Activated T-cell treated with anti-CD3 and anti-CD28 coated beads, Interleukin-2, amount 50 U/mL, for 4 hours (primary cell): ENCODE data around the gene KANK3. TPM values are rescaled to one million over a fixed set of nuclear protein-coding genes. Genes with fewer than 3 reads are reported as not detected.
"Not testable (repeated sequence)": the region's sequence is repeated elsewhere in the genome, so short reads cannot be mapped to it uniquely, and the experiment has no call there.

ENCODE experiments used
- ATAC-seq, 2 donors: fragments of 200-7000 bp; cut with Tn5 transposase; one replicate each; pipeline ENCODE4 v1.10.0; 2021
- DNase-seq: peaks from one replicate; pipeline ENCODE4 v3.0.0-alpha.2; 2020
- H3K27me3 Mint-ChIP-seq: one replicate; pipeline ENCODE4 v1.8.0; 2021; ENCODE audit warnings: low read depth, mixed read lengths
- H3K36me3 Mint-ChIP-seq: one replicate; pipeline ENCODE4 v1.8.0; 2022; ENCODE audit warnings: mixed read lengths; ENCODE audit not compliant: insufficient read depth
- H3K4me1 Mint-ChIP-seq: one replicate; pipeline ENCODE4 v1.8.0; 2021; ENCODE audit warnings: low read depth, mixed read lengths
- H3K4me3 Mint-ChIP-seq: one replicate; pipeline ENCODE4 v1.8.0; 2021; ENCODE audit warnings: mild to moderate bottlenecking, moderate library complexity, mixed read lengths
- H3K9me3 Mint-ChIP-seq: one replicate; pipeline ENCODE4 v1.8.0; 2021; ENCODE audit warnings: mixed read lengths
- total RNA-seq, 3 donors: library from RNA; stranded (reverse); gene quantifications; one replicate each; pipeline ENCODE4 v1.2.1, GENCODE V29; 2021

The KANK3 gene
- total RNA-seq, 3 donors from 2014 or later = 0.41 to 0.43 TPM; not detected in 1

DNA sequence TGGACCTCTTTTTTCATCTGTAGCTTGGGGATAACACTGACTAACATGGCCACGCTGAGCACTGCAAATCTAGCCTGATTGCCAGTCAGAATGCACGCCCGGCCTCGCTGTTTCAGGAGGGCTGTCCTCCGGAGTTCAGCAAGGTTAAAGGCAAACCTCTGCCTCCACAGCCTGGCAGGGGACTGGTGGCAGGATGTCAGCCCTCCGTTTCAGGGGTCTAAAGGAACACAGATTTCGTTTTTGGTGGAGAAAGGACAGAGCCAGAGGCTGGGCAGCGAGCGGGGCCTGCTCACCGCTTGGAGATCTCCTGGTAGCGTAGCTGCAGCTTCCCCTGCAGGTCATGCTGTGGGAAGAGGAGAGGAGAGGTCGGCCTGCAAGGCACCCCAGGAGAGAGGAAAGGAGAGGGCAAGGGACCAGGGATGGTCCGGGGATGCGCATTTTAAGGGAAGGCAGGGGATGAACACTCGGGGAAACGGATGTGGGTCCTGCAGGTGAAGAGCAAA is 22.4 kb downstream of the KANK3 start:
- Mint-ChIP-seq H3K36me3 (peaks cover 13% of the 10 kb centered on the region), H3K4me1 (peaks cover 29% of the 10 kb centered on the region)

DNA sequence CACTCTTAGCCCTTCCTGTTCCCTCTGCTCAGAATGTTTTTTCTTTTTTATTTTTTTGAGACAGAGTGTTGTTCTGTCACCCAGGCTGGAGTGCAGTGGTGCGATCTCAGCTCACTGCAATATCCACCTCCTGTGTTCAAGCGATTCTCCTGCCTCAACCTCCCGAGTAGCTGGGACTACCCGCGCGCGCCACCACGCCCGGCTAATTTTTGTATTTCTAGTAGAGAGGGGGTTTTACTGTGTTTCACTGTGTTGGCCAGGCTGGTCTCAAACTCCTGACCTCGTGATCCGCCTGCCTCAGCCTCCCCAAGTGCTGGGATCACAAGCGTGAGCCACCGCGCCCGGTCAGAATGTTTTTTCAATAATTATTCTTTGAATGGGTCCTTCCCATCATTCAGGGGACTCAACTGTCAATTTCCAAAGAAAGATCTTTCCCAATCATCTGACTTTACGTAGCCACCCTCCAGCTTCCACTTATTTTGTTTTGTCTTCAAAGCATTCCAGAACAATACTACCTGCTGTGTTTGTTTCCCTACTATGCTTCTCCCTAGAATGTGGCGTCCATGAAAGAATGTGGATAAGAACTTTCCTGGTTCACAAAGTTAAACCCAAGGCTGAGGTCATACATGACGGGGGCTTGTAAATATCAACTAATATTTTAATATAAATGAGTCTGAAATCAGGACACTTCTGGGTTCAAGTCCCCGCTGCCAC is 23.1 kb downstream of the KANK3 start:
- DNase-seq (no peak), ATAC-seq (no peak)
- Mint-ChIP-seq H3K4me3 (peak overlapping the region; percentile 100), H3K36me3 (peaks cover 15% of the 10 kb centered on the region), H3K4me1 (peaks cover 29% of the 10 kb centered on the region), H3K9me3 (no peaks in the 10 kb centered on the region), H3K27me3 (no peaks in the 10 kb centered on the region)

More for the DNA sequence above, 22.4 kb downstream of the KANK3 start:
- ATAC-seq (peak; percentile 6 to 9), DNase-seq (no peak)
- Mint-ChIP-seq H3K9me3 (no peaks in the 10 kb centered on the region), H3K4me3 (peak overlapping the region; percentile 100), H3K27me3 (no peaks in the 10 kb centered on the region)

DNA sequence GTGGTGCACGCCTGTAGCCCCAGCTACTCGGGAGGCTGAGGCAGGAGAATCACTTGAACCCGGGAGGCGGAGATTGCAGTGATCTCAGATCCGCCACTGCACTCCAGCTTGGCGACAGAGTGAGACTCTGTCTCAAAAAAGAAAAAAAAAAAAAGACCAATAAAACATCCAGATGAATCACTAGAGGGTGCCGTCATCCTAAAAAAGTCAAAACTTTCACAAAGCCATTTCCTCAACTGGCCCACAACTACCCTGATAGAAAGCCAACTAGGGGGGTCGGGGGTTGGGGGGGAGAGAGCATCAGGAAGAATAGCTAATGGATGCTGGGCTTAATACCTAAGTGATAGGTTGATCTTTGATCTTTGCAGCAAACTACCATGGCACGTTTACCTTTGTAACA is 24.2 kb downstream of the KANK3 start:
- H3K4me3 Mint-ChIP-seq = peak overlapping the region; percentile 9
- H3K4me1 Mint-ChIP-seq = peaks cover 26% of the 10 kb centered on the region
- ATAC-seq, DNase-seq, H3K9me3 Mint-ChIP-seq, H3K27me3 Mint-ChIP-seq: not testable (repeated sequence)
- peaks cover 15% of the 10 kb centered on the region for H3K36me3 Mint-ChIP-seq

DNA sequence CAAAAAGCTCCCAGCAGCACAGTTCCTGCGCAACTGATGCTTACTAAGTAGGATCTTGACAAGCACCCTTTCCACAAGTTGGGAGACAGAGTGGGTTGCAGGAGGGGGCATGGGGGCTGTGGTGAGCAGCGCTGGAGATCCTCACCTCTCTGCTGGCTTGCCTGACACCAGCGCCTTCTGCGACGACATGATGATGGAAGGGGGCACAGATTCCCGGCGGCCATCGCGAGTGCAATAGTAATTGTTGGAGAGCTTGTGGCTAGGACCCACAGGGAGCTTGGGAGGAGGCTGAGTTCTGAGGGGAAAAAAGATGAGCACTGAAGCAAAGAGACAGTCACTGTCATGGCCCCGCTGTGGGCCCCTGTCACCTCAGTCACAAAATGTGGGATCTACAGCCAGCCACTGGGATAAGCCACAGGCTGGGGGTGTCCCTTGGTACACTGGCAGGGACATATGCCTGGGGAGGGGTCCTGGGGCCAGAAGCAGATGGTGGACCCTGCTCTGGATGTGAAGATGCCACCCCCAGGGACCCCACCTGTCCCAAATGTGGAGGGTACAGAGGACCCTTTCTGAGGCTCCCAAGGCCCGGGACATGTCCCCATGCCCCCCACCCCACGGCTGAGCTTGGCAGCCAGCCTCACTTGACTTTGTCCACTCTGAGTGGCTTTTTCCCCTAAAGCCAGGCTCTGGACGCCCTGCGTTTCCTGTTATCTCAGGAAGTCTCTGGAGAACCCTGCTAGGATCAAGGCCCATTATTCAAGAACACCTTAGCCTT is 26.5 kb downstream of the KANK3 start:
- H3K9me3 Mint-ChIP-seq = no peaks in the 10 kb centered on the region

DNA sequence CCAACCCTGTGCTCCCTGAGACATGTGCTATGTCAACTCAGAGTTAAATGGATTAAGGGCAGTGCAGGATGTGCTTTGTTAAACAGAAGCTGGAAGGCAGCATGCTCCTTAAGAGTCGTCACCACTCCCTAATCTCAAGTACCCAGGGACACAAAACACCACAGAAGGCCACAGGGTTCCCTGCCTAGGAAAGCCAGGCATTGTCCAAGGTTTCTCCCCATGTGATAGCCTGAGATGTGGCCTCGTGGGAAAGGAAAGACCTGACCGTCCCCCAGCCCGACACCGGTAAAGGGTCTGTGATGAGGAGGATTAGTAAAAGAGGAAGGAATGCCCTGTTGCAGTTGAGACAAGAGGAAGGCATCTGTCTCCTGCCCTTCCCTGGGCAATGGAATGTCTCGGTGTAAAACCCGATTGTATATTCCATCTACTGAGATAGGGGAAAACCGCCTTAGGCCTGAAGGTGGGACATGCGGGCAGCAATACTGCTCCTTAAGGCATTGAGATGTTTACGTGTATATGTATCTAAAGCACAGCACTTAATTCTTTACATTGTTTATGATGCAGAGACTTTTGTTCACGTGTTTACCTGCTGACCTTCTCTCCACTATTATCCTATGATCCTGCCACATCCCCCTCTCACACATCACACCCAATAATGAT is 28.0 kb downstream of the KANK3 start:
- H3K27me3 Mint-ChIP-seq, DNase-seq, H3K4me3 Mint-ChIP-seq, H3K4me1 Mint-ChIP-seq, H3K9me3 Mint-ChIP-seq, ATAC-seq, H3K36me3 Mint-ChIP-seq: not testable (repeated sequence)

More for the DNA sequence above, 26.5 kb downstream of the KANK3 start:
- H3K36me3 Mint-ChIP-seq = peaks cover 3% of the 10 kb centered on the region
- no peak overlapping the region for H3K4me3 Mint-ChIP-seq
- ATAC-seq (no peak), DNase-seq (no peak)
- peaks cover 12% of the 10 kb centered on the region for H3K4me1 Mint-ChIP-seq
- H3K27me3 Mint-ChIP-seq = no peaks in the 10 kb centered on the region

DNA sequence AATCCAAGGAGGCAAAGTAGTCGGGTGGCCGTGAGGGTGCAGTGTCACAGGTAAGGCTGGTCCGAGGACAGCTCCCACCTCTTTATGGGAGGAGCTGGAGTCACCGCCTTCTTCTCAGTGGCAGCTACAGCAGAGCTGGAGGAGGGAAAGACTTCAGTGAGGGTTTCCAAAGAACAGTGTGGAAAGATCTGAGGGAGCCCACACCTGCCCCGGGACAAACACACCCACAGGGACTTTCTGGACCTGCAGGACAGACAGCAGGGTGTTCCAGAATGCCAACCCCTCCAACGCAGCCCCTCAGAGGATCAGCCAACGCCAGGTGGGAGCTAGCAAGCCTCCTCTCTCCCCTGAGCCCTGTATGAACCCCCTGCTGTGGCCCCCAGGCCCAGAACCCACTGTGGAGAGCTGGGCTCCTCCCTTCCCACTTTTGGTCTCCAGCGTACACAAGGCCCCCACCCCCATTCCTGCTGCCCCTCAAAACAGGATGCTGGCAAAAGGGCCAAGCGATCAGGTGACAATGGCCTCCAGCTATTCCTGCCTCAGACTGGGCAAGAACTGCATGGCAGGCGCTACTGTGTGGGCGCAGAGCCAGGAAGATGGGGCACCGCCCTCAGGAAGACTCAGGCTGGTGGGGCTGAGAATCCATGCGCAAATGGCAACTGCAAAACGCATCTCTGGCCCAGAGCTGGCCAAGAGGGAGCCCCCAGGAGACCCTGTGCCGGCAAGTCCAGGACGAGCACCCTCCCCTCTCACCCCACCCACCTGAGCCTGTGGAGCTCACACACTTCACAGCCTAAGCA is 31.4 kb downstream of the KANK3 start:
- Mint-ChIP-seq H3K4me1 (peaks cover 25% of the 10 kb centered on the region), H3K27me3 (no peaks in the 10 kb centered on the region), H3K36me3 (peaks cover 10% of the 10 kb centered on the region), H3K4me3 (no peak overlapping the region), H3K9me3 (no peaks in the 10 kb centered on the region)
- ATAC-seq (no peak), DNase-seq (no peak)

DNA sequence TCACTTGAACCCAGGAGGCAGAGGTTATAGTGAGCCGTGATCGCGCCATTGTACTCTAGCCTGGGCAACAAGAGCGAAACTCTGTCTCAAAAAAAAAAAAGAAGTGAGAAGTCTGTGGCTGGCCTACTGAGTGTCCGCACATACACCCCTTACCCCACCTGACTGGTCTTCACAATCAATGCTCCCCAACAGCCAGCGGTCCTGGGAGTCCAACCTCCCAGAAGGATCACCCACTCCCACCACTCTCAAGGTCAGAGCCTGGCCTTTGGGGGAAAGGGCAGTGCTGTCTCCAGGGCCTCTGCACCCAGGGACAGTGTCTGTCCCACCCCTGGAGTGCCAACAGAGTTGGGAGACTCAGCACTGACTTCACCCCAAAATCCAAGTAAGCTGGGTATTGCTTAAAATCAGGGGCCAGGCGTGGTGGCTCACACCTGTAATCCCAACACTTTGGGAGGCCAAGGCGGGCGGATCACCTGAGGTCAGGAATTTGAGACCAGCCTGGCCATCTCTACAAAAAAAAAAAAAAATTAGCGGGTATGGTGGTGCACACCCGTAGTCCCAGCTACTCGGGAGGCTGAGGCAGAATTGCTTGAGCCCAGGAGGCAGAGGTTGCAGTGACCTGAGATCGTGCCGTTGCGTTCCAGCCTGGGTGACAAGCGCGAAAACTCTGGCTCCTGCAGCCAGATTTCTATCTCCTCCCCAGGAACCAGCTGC is 32.6 kb downstream of the KANK3 start:
- no peaks in the 10 kb centered on the region for H3K9me3 Mint-ChIP-seq
- H3K36me3 Mint-ChIP-seq = peaks cover 7% of the 10 kb centered on the region
- H3K27me3 Mint-ChIP-seq = no peaks in the 10 kb centered on the region
- DNase-seq = no peak
- no peak for ATAC-seq
- H3K4me3 Mint-ChIP-seq = no peak overlapping the region
- H3K4me1 Mint-ChIP-seq = peaks cover 32% of the 10 kb centered on the region

DNA sequence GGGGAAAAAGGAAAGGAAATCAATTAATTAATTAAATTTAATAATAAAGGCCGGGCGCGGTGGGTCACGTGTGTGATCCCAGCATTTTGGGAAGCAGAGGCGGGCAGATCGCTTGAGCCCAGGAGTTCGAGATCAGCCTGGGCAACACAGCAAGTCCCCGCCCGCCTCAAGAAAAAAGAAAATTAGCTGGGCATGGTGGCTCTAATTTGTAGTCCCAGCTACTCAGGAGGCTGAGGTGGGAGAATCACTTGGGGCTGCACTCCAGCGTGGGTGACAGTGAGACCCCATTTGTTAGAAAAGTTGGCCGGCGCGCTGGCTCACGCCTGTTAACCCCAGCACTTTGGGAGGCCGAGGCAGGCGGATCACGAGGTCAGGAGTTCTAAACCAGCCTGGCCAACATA is 34.2 kb downstream of the KANK3 start:
- peaks cover 32% of the 10 kb centered on the region for H3K4me1 Mint-ChIP-seq
- H3K27me3 Mint-ChIP-seq = no peaks in the 10 kb centered on the region
- DNase-seq (no peak), ATAC-seq (no peak)
- H3K4me3 Mint-ChIP-seq = peak overlapping the region; percentile 95
- no peaks in the 10 kb centered on the region for H3K9me3 Mint-ChIP-seq
- H3K36me3 Mint-ChIP-seq = peaks cover 6% of the 10 kb centered on the region

DNA sequence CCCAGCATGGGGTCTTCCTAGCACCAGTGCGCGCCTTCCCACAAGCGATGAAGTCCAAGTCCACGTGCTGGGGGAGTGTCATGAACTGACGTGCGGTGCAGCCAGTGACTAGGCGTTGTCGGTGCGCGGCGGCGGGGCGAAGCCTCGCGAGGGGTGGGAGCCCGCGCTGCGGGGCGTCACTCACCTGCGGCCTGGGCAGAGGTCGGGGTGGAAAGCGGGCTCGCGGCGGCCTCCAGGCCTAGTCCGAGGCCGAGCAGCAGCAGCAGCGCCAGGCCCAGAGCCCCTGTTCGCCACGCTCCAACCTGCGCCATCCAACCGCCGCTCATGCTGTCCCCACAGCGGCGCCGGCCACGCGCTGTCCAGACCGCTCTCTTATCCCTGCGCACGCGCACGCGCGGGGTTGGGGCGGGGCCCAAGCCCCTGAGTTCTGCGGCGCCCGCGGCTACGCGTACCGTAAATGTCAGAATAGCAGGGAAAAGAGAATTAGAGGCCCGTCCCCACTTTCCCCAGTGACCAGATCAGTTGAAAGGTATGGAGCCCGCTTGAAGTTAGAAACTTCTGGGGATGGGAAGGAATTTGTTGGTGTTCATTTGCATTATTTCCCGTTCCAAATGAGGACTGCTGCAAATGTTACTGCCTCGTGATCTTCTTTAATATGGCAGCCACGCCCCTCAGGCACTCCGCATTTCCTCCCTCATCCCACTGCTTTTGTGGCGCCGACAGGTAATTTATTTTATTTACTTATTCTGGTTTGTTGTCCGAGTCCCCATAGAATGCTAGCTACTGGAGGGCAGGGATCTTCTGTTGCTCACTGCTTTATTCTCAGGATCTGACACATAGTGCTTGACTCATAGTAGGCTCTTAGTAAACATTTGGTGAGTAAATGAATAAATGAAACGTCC is 34.8 kb downstream of the KANK3 start, which contains the start of gene CD320:
CD320 (minus strand) TSS at position 394 of the 902 bp plus-strand sequence; CDS start at position 326, 68 bp downstream.
- H3K36me3 Mint-ChIP-seq = peaks cover 6% of the 10 kb centered on the region
- H3K4me1 Mint-ChIP-seq = peaks cover 32% of the 10 kb centered on the region
- no peaks in the 10 kb centered on the region for H3K9me3 Mint-ChIP-seq
- ATAC-seq (peak; percentile 95 to 96), DNase-seq (peak; percentile 77)
- no peaks in the 10 kb centered on the region for H3K27me3 Mint-ChIP-seq
- H3K4me3 Mint-ChIP-seq = peak within 1 kb of the TSS; percentile 95

DNA sequence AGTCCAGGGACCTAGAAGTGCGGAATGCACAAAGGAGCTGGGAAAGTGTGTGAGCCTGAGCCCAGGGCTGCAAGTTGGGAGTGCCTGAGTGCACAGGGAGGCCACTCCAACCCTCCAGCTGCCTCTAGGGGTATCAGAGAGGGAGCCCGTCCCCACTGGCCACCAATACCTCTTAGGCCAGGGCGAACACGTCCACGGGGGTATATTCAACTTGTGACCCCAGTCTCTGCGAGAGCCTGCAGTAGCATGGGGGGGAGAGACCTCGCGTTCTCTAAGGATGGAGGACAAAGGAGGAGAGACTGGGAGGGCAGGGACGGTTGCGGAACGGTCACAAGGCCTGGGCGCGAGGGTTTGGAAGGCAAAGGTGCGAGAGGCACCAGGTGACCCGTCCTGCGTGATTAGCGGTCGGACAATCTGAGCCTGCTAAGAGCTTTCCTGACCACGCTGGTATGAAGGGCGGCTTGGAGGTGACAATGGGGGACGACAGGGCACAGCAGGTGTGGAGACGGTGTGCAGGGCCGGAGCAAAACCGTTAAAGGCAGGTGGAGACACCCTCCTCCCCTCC is 35.6 kb downstream of the KANK3 start:
- Mint-ChIP-seq H3K4me3 (peak overlapping the region; percentile 95), H3K27me3 (no peaks in the 10 kb centered on the region), H3K9me3 (no peaks in the 10 kb centered on the region), H3K4me1 (peaks cover 32% of the 10 kb centered on the region), H3K36me3 (peaks cover 6% of the 10 kb centered on the region)
- ATAC-seq (no peak), DNase-seq (no peak)

DNA sequence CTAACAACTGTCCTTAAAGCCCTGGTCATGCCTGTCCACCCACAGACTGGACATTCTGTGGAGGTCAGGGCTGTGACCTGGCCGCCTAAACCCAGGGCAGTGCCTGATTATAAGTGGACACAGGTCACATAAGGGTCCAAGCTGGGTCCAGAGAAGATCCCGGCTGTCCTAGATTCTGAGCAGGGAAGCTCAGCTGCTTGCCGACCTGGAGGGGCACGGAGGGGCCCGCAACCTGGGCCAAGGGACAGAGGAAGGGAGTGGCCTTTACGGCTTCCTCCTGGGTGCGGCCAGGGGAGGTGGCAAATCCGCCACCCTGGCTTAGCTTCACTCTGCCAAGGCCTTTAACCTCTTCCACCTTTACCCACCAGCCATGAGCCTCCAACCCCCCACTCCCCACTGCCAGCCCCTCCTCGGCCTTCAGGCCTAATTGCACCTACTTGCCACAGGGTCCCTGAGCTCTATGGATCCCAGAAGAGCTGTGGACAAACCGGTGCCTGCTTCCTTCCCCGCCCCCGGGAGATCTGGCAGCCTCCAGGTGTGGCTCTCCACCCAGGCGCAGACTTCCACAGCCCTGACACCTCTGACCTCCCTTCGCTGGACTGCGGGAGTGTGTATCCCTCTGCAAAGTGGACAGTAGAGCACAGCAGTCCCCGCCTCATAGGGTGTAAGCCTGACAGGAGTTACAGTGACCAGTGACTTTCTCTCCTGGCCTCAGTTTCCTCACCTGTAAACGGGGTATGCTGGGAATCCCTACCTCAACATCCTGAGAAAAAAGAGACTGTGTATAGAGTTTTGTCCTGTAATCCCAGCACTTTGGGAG is 36.6 kb downstream of the KANK3 start:
- Mint-ChIP-seq H3K4me3 (peak overlapping the region; percentile 95), H3K36me3 (peaks cover 9% of the 10 kb centered on the region), H3K4me1 (peaks cover 32% of the 10 kb centered on the region), H3K9me3 (no peaks in the 10 kb centered on the region), H3K27me3 (no peaks in the 10 kb centered on the region)
- DNase-seq (no peak), ATAC-seq (no peak)

DNA sequence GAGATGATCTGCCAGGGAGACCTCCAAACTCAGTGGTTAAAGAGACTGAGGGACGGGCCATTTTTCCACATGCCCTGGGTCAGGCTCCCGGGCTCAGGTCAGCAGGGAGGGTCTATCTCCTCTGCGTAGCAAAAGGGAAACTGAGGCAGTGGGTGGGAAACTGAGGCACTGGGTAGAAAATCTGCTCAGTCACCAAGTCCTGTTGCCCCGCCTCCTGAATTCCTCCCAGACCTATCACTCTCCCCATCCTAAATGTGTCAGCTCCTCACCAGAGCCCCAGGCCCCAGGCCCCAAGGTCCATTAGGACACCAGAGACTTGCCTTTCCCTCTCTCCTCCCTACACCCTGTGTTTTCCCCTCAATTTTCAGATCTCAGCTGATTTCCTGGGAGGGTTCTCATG is 37.3 kb downstream of the KANK3 start:
- H3K27me3 Mint-ChIP-seq = no peaks in the 10 kb centered on the region
- no peak for ATAC-seq
- no peak for DNase-seq
- H3K4me1 Mint-ChIP-seq = peaks cover 32% of the 10 kb centered on the region
- H3K4me3 Mint-ChIP-seq = no peak overlapping the region
- H3K36me3 Mint-ChIP-seq = peaks cover 7% of the 10 kb centered on the region
- H3K9me3 Mint-ChIP-seq = no peaks in the 10 kb centered on the region
